GM21737 (cell line): ENCODE measurements around the gene SIX1.

ENCODE experiments used
- ATAC-seq: cut with Tn5 transposase; IDR thresholded peaks from one replicate; pipeline ENCODE4 v1.9.1; 2021; ENCODE audit warnings: mild to moderate bottlenecking, moderate library complexity; ENCODE audit not compliant: unreplicated experiment

The SIX1 gene

DNA sequence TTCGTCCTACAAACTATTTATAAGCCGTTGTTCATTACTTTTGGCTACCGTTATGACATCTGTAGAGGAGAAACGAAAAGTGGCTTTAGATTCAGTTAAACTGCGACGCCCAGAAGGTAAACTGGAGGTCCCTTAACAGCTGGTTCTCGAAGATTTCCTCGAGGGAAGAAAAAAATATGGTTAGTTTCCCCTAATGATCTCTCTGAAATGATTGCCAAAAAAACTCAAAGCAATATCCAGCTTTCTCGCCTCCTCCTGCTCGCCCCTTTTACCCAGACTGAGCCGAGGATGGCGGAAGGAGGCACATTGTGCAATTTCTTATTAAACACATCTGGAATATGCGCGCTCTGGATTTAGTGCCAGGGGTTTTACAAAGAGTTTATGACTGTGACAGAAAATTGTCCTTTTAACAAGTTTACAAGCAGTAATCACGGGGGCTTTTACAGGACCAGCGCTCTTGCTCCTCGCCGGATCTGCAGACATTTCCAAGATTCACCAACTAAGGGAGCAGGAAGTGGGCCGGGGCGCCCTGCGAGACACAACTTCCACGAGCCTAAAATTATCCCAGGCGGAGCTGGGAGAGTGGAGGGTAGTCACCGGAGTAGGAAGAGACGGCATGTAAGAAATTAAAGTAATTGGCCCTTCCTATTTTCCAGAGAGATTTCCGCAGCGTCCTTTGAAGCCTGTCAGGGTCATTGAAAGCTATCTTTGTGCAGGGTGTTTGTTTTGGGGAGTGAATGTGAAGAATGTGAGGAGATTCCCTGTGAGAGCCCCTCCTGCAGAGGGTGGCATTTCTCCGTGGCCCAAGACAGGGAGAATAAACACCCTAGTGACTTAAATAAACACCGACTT lies 5.6 kb downstream of the SIX1 start:
- ATAC-seq = no peak

DNA sequence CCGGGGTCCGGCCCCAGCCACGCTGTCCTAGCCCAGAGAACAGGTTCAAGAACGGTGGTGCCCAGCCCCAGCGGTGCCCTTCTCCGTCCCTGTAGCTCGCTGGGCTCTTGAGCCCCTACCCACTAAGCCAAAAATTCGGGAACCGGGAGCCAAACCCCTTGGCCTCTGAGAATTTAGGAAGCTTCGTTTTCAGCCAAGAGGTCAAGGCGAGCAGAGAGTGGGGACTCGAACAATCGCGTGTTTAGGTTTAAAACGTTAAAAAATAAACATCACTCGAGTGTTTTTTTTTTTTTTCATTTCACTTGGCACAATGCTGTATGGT lies 6.2 kb downstream of the SIX1 start:
- ATAC-seq = no peak

DNA sequence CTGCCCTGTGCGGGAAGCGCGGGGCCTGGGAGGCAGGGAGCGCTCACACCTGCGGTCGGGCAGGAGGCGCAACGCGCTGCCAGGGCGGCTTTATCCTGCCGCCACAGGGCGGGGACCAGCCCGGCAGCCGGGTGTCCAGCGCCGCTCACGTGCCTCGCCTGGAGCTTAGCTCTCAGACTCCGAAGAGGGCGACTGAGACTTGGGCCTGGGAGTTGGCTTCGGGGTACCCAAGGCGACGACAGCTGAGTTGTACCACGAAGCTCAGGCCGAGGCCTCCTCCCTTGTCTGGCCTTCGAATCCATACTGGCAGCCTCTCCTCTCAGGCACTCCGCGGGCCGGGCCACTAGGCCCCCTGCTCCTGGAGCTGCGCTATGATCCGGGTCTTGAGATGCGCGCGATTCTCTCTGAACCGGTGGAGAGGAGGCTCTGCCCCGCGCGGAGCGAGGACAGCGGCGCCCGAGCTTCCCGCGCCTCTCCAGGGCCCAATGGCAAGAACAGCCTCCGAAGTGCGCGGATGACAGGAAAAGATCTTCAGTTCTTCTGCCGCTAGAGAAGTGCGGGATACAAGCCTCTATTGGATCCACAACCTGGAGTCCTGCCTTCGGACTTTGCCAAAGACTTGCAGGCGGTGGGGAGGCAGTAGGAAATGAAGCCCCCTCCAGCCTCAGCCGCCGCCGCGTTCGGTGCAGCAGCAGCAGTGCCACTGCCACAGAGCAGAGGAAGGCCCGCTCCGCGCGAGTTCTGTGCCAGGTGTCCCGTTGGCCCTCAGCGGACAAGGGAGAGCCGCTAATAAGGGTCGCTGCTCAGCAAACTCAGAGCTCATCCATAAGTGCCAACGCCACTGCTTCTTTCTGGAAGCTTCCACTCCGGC lies 6.8 kb downstream of the SIX1 start:
- ATAC-seq = no peak

DNA sequence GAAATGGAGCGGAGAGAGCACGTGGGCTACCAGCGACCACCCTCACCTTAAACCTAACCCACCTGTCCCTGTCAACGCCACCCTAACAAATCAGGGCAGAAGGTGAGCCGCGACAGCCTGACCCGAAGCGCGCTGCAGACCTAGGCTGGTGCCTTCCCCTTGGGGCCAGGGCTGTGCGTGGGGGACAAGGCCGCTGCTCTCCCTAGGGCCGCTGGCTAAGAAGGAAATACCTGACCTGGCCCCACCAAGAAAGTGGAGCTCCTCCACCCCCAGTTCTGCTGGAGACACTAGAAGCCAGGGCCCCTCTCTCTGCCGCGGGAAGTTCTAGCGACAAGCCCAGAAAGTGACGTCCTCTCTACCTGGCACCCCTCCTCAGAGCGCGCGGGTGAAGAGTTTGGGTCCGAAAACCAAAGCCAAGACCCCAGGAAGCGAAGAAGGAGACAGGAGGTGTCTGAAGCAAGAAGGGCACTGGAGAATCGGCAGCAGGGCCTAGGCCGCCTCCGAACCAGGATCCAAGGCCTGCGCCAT lies 7.5 kb downstream of the SIX1 start:
- no peak for ATAC-seq

DNA sequence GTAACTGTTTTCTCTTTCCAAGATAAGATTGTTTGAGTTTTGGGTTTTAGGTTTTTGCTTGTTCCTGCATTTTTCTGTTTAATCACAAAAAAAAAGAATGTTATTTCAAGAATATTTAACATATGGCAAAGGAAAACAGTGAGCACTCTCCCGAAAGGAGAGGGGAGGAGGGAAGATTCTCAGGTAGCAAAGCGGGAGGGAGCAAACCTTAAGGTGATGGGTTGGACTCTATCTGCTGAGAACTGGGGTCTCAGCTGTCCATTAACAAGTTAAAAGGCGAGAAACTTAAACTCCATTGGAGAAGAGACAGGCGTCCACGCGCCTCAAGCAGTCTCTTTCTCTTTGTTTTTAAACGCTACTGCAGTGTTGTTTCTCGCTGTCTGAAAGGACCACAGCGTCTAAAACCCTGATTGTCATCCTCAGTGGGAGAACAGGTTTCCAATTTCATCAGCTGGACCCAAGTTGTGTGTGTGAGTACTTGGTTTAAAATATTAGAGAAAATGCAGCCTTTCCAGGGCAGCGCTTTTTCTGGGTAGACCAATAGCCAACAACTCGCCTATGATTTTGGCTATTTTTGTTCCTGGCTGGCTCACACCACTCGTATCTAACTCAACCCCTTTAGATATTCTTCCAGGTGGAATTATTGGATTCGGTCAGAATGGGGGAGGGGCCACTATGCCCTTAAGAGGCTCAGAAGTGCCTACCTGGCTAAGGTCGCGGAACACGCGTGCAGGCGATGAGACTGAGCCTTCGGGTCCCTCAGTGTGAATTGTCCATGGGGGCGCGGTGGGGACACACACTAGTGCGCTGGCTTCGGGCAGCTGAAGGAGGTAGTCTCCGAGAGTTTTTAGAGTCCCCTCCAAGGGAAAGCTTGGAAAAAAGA lies 8.2 kb downstream of the SIX1 start:
- ATAC-seq = no peak

DNA sequence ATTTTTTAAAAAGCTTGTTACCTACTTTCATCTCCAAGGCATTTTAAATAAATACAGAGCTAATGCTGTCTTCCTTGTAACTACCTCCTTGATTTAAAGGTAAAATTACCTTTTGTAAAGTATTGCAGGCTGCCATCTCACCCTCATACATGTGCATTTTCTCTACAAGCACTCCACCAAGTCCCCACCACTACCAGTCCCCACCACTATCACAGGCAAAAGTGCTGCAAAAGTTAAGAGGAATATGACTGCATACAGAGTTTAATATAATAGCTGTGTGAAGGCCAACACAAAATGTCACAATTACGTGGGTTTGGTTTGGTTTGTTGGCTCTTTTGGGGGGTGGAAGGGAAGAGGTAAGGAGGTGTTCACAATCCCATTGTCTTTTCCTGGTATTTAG lies 9.6 kb downstream of the SIX1 start:
- no peak for ATAC-seq

DNA sequence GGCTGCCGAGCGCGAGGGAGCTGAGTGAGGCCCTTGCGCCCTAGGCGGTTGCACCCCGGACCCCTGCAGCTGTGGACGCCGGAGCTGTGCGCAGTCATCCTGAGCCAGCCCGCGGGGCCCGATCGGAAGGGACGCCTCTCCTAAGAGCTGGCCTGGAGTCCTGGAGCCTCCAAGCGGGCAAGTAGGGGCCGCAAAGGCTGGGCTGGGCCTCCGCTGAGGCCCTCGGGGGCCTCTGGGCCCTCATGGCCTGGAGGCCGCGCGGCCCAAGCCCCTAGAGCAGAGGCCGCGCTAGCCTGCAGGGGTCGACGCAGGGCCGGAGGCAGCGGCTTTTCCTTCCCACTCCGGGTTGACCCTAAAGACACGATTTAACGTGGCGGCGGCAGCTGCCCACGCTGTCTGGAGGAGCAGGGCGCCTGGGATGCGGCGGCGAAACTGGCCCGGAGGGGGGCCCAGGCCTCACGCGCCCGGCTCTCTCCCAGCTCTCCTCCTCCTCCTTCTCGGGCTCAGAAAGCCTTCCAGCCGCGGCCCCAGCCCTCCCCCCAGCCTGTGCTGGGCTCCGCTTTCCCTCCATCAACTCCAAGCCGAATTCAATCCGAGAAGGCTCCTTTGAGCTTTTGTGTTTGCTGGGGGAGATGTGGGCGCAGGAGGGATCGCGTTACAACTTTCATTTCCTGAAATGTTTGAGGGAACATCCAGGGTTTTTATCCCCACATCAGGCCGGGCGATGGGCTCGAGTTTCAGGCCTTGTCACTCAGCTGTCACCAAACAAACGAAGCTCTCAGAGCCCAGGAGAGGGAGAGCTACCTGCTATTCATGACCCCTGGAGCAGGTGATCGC lies 11.6 kb downstream of the SIX1 start:
- no peak for ATAC-seq

DNA sequence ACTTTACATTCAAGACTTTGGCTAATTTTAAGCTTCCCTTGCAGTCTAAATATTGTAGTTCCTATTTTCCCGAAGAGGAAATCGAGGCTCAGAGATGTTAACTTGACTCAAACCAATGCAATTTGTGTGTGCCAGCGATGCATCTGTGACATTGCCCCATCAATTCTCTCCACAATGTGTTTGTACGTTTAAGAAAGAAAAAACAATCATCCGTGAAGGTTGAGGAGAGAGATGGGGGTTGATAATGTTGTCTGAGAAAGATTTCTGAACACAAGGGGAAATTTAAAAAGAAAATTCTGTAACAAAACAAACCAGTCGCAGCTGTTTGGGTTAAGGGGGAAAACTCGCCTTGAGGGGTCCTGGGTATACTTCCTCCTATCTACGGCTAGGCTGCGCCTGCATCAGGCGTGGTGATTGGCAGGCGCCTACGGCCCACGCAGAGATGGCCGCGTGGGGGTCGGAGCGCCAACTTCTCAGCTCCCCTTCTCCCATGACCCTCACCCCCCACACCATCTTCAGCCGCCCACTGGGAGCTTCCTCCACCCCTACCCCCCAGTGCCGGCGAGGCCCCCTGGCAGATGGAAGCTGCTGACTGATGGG lies 12.3 kb downstream of the SIX1 start:
- ATAC-seq = no peak

DNA sequence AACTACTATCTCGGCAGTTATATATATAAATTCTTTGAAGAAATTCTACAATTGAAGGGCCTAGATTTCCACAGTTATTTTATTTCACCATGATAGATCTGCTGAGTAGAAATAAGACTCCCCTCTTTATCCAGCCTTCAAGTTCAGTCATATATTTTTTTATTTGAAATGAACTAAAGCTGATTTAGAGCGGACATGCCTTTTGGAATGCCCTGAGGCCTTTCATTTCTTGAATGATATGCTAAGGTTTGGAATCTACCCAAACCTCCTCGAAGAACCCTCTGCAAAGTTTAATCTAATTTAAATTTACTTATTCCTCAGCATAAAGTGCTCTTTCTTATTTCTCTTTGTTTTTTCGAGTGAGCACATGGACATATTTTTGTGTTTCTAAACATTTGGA lies 15.1 kb downstream of the SIX1 start:
- ATAC-seq = no peak

DNA sequence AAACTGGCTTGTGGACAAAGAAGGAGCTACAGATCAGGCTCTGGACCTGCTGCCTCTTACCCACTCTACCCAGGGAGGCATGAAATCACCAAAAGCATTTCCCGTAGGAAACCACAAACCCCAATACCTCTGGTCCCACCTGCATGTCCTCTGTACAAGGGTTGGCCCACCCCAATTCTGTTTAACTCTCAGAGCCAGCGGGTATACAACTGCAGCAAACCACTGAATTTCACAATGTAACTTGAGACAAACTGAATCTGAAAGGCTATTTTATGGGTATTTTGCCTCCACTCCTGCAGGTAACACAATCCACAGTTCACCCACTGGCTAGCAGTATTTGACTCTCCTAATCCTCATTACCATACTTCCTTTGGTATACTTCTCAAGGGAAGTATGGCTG lies 16.5 kb downstream of the SIX1 start:
- ATAC-seq = peak; percentile 74

DNA sequence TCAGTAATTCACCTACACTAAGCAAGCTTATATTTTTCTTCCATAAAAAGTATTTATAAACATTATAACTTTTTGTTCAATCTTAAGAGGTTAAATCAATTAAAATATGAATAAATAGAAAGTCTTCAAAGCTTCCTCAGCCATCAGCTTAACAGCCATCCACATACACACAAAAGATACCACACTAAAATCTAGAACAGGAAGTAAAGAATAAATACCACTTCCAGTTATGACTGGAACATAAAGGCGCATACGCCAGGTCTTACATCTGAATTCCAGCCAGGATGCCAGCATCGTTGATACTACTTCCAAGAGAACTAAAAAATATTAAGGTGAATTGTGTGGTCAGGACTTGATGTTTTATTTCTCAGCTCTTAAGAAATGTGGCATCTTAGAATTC lies 17.0 kb downstream of the SIX1 start:
- peak; percentile 44 for ATAC-seq

DNA sequence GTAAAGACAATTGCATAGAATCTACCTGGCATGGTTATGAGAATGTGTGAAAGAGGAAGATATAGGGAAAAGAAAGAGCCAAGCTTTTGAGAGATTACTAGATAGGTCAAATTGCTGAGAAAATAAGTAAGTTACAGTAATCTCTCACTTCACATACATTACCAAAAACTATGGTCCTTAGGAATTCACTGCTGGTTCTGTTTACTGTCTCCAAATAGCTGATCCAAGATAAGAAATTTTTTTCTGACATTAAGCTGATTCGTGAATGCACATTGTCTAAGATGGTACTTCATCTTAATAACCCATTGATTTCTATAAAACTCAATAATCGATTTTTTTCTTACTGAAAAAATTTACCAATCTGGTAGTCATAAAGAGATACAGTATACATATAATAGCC lies 17.4 kb downstream of the SIX1 start:
- ATAC-seq = no peak

DNA sequence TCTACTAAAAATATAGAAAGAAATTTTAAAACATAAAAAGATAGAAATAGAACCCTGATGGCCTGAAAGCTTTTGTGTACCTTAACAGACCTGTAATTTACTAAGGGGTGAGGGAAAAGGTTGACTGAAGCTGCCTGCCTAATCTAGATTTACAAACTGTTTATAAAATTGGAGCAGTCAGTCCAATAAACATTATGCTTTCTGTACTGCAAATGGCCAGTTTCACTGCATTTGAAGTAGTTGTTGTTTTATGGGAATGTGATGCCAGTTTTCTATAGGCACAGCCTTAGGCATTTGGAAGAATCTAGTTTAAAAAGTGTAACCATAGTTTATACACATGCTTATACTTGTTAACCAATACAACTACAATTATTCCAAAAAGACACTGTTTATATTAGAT lies 19.1 kb downstream of the SIX1 start:
- ATAC-seq = no peak

DNA sequence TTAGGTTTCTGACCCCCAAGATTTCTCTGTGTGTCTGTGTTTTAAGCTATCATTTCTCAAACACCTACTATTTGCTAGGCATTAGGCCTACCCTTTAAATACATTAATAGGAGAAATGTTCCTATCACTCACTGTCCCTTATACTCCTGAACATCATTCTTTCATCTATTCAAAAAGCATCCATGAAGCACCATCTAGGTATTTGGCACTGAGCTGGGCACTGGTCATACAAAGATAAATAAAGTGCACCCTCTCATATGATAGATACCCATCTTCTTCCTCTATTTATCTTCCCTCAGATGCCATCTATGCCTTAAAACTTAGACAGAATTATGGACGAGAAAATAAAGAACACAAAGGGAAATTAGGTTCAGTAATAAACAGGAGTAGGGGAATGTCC lies 20.4 kb downstream of the SIX1 start:
- no peak for ATAC-seq

DNA sequence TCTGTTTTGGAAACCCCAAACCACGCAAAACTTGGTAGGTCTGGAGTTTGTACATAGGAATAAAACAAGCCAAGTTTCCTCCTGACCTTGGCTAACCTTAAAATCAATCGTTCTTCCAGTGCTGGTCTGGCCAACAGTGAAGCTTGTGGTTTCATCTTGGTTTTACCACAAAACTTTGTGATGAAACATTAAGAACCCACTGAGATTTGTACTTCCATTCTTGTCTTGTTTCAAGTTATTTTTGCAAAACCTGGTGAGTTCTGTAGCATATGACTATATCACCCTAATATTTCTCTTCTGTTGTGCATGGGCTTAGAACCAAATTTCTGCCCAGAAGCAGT lies 26.4 kb downstream of the SIX1 start:
- no peak for ATAC-seq

DNA sequence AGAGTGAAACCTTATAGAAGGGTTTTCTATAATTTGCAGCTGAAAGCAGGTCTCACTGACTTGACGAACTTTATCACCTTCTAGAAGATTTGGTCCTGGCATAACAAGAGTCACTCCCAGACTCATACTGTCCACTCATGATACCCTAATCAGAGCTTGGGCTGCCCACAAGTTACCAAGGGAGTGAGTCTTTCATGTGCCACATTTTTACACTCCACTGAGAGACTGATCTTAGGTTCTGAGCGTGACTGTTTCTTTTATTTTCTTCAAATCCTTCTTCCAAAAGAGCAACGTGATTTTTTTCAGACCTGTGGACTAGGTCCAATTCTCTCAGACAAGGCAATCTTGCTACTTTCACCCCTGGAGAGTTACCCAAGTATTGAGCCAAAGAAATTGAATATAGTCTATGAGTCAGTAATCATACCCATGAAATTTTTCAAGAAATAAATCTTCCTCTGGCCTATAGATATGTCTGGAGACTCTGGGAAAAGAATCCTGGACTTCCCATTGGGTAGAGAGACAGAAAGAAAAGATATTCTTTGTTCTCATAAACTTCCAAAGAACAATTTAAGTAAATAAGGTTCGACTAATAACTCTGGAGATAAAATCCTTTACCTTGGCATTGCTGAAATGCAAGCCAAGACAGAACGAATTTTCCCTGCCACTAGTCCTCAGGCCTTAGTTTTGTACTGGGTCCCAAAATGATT lies 26.9 kb downstream of the SIX1 start:
- ATAC-seq = no peak

DNA sequence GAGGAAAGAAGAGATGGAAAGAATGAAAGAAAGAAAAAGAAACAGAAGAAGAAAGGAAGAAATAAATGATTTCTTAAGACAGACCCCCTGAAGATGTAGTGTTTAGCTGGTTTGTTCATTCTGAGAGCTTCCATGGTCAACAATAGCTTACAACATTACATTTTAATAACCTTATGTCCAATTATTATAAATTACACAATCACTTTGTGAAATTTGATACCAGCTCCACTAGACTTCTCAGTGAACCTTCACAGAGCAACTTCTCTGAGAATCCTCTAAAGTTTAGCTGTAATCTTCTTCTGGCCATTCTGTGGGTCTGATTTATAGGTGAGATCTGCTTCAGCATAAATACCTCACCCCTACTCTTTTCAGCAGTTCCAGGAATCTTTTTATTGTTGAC lies 27.9 kb downstream of the SIX1 start:
- ATAC-seq = no peak

DNA sequence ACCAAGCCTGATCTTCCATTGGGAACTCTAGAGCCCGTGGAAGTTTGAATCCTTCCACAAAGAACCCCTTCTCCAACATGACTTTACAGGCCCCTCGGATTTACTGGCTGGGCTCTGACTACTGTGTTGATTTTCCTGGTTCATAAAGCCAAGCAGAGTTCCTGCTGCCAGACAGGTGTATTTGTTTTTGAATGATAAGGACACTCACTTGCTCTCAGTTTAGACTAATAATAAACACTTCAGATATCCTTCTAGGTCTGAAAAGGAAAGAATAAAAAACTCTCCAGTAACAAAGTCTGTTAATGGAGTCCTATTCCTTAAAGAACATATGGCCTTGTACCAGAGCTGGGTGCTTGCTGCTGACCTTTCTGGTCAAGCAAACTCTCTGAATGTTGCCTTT lies 31.0 kb downstream of the SIX1 start:
- ATAC-seq = no peak

DNA sequence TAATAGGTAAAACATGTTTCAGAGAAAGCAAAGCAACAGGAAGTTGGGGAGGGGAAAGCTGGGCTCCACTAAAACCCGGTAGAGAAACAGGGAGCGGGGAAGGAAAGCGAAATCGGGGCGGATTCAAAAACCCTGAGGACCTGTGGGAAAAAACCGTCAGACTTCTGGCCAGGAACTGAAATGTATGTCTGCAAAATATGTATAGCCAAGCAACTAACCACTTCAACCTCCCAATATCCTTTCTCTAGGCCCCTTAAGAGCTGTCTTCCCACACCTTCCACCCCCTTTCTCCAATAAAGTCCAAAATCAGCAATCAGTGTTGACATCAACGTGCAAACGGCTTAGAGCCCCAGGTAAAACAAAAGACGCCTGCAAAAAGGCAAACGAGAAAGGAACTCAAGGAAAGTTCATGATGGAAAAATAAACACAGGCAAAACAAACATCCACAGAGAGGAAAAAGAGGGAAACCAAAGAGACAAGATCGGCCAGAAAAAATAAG lies 32.8 kb downstream of the SIX1 start:
- ATAC-seq = no peak
